Measurements from ENCODE around the gene TEAD1.
A peak's percentile ranks its signal among the peaks of the same experiment; 100 is the strongest.

TEAD1 gene

GRCh38 chr11:12686246-12687060 is 12.2 kb downstream of the TEAD1 start:
- no peak for TF ChIP-seq CTCF (IDR thresholded peaks at IDR 0.05; ENCODE audit: unreplicated experiment in 3 of 3)
- H3K27me3 Mint-ChIP-seq (ENCODE audit: low read depth): no peaks in the 10 kb centered on the region
- H3K27ac Mint-ChIP-seq: peak overlapping the region; percentile 35 to 76 (median 47)
- peaks cover 93% of the 10 kb centered on the region for H3K4me1 Mint-ChIP-seq
- no peak overlapping the region for H3K4me3 Mint-ChIP-seq
- H3K9me3 Mint-ChIP-seq: no peaks in the 10 kb centered on the region
- peaks cover 7% of the 10 kb centered on the region for H3K36me3 Mint-ChIP-seq (ENCODE audit: low read depth)

DNA sequence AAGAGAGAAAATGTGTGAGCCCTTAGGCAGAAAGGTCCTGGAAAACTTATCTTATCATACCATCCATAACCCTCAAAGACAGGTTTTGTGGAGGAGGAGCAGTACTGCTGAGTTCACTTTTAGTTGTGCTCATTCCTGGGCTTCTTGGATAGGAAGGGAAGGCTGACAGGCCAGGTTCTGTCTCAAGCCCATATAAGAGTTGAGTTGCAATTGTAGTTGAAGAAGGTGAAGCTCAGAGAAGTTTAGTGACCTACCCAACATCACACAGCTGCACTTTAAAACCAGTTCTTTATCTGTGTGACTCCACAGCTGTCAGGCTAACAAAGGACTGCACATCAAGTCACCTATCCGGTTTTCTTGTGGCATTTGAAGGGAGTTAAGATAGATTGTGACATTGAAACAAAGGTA is 13.0 kb downstream of the TEAD1 start:
- Mint-ChIP-seq H3K36me3 (ENCODE audit: low read depth) (peaks cover 2% of the 10 kb centered on the region), H3K9me3 (no peaks in the 10 kb centered on the region), H3K4me3 (no peak overlapping the region), H3K27ac (peak overlapping the region; percentile 47 to 76 (median 64)), H3K4me1 (peaks cover 91% of the 10 kb centered on the region), H3K27me3 (ENCODE audit: low read depth) (no peaks in the 10 kb centered on the region)
- TF ChIP-seq CTCF (IDR thresholded peaks at IDR 0.05; ENCODE audit: unreplicated experiment in 3 of 3): no peak

- H3K9me3 Mint-ChIP-seq: no peaks in the 10 kb centered on the region
- peak overlapping the region; percentile 50 to 82 (median 64) for H3K27ac Mint-ChIP-seq
- no peak for TF ChIP-seq CTCF (IDR thresholded peaks at IDR 0.05; ENCODE audit: unreplicated experiment in 3 of 3)
- no peaks in the 10 kb centered on the region for H3K36me3 Mint-ChIP-seq (ENCODE audit: low read depth)
- no peak overlapping the region for H3K4me3 Mint-ChIP-seq
- H3K4me1 Mint-ChIP-seq: peaks cover 91% of the 10 kb centered on the region
- no peaks in the 10 kb centered on the region for H3K27me3 Mint-ChIP-seq (ENCODE audit: low read depth)
Measured at GRCh38 chr11:12687740-12688139, 13.5 kb downstream of the TEAD1 start.

DNA sequence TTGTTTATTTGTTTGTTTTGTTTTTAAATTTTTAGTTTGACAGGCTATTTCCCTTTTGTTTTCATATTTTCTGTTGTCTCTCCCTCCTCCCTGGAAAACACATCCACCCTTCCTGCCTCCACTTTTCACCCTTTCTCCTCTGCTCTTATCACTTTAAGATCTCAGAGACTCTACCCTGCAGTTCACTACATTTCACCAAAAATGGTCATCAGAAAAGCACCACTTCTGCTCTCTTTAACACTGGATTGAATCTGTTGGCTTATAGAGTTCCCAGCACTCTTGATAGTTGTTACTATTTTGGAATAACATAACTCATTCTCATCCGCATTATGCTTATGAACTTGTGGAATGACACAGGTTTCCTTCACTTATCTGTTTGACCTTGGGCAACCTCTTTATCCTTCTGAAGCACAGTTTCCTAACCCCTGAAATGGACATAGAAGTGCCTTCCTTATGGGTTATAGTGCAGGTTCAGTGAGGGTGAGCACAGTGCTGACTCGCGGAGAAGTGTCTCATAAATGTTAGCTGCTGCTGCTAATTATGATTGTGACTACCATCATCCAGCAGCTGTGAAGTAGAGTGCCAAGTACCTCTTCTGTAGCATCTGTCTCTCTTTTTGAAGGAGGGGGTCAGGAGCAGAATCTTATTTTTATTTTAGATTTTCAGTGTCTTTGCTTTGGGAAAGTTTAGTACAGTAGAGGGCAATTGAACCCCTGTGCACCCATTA is 15.0 kb downstream of the TEAD1 start:
- TF ChIP-seq CTCF (IDR thresholded peaks at IDR 0.05; ENCODE audit: unreplicated experiment in 3 of 3): no peak
- H3K27ac Mint-ChIP-seq: peak overlapping the region; percentile 26 to 88 (median 64)
- no peaks in the 10 kb centered on the region for H3K36me3 Mint-ChIP-seq (ENCODE audit: low read depth)
- H3K4me3 Mint-ChIP-seq: peak overlapping the region in 1 of 3 experiments; percentile 4
- H3K4me1 Mint-ChIP-seq: peaks cover 91% of the 10 kb centered on the region
- H3K27me3 Mint-ChIP-seq (ENCODE audit: low read depth): no peaks in the 10 kb centered on the region
- no peaks in the 10 kb centered on the region for H3K9me3 Mint-ChIP-seq

- peaks cover 91% of the 10 kb centered on the region for H3K4me1 Mint-ChIP-seq
- H3K27me3 Mint-ChIP-seq (ENCODE audit: low read depth): no peaks in the 10 kb centered on the region
- no peak for TF ChIP-seq CTCF (IDR thresholded peaks at IDR 0.05; ENCODE audit: unreplicated experiment in 3 of 3)
- H3K36me3 Mint-ChIP-seq (ENCODE audit: low read depth): no peaks in the 10 kb centered on the region
- peak overlapping the region; percentile 91 to 100 (median 97) for H3K27ac Mint-ChIP-seq
- H3K4me3 Mint-ChIP-seq: no peak overlapping the region
- no peaks in the 10 kb centered on the region for H3K9me3 Mint-ChIP-seq
Measured at GRCh38 chr11:12690663-12691062, 16.4 kb downstream of the TEAD1 start.

Data from nephron (organoid).